ENCODE results near the gene NYAP2. TPM values are rescaled to one million over a fixed set of nuclear protein-coding genes. Genes with fewer than 3 reads are reported as not detected.
A peak's percentile ranks its signal among the peaks of the same experiment; 100 is the strongest.

Gene NYAP2
- total RNA-seq, 2 donors from 2014 or later = not detected

DNA sequence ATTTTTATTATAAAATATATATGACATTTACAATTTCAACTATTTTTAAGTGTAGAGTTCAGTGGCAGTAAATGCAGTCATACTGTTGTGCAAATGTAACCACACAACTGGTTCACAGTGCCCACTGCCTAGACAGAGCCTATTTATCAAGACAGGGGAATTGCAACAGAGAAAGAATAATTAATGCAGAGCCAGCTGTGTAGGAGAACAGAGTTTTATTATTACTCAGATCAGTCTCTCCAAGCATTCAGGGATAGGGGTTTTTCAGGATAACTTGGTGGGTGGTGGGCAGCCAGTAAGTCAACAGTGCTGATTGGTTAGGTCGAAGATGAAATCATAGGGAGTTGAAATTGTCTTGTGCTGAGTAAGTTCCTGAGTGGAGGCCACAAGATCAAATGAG is 200.3 kb downstream of the NYAP2 start:
- intact Hi-C loops (cut with DNase I) = no loop called here
- DNase-seq (no peak), ATAC-seq (no peak)

GRCh38 chr2:225600444-225600843 is 200.9 kb downstream of the NYAP2 start:
- DNase-seq = no peak
- no peak for ATAC-seq
- intact Hi-C loops (cut with DNase I) = no loop called here

DNA sequence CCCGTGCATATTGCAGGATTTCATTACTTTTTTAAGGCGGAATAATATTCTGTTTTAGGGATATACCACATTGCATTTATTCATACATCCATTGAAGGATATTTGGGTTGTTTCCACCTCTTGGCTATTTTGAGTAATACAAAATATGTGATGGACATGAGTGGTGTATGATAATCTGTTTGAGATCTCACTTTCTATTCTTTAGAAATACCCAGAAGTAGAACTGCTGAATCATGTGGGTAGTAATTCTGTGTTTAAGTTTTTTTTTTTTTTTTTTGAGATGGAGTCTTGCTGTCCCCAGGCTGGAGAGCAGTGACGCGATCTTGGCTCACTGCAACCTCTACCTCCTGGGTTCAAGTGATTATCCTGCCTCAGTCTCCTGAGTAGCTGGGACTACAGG is 201.4 kb downstream of the NYAP2 start:
- ATAC-seq (no peak), DNase-seq (no peak)
- intact Hi-C loops (cut with DNase I) = no loop called here

DNA sequence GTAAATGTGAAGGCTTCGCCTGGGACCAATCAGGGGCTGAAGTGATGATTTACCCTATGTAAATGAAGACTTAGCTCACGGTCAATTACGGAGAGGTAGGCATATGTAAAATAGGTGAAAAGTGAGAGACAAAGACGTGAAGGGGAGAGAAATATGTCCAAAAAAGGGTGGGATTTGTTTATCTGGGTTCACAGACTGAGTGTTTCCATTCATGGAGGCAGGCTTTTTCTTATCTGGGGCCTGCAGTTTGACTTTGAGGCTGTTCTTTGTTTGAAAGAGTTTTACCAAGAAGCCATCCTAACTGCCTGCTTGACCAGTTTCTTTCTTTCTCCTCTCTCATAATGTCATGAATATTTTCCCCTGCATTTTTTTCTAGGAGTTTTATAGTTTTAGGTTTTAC is 202.7 kb downstream of the NYAP2 start:
- ATAC-seq (no peak), DNase-seq (no peak)
- intact Hi-C loops (cut with DNase I) = no loop called here

DNA sequence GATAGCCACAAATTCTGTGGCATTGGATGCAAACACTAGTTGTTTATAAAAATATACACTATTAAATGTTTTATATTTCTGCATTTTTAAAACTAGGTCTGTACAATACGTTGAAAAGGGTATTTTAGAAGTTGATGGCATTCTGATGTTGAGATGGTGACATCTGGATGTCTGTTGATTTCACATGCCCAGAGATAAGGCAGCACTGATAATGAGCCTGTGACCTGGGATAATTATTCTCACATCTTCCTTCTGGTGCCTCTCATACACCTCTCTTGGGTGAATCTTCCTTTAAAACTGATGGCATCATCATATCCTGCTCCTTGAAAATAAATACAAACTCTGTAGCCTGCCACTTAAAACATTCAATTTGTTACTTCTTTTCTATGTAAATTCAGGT is 208.6 kb downstream of the NYAP2 start:
- intact Hi-C loops (cut with DNase I) = no loop called here
- DNase-seq (no peak), ATAC-seq (no peak)

- ATAC-seq (no peak), DNase-seq (no peak)
- intact Hi-C loops (cut with DNase I) = no loop called here
Measured at GRCh38 chr2:225612636-225613035, 213.1 kb downstream of the NYAP2 start.

DNA sequence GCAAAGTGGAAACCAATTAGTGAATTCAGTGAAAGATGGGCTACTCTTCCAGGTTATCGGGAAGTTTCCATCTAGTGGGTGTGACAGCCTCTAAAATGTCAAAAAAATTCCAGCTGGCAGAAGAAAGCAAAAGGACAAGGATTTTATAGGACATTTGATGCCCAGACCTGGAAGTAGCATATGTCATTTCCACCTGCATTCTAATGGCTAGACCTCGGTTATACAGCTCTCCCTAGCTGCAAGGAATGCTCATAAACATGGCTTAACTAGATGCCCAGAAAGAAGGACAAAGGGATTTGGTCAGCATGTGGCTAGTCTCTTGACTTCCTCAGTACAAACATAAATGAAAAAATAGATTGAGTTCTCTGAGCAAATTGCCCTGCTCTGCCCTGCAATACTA is 215.4 kb downstream of the NYAP2 start:
- DNase-seq = no peak
- ATAC-seq = no peak
- intact Hi-C loops (cut with DNase I) = no loop called here

DNA sequence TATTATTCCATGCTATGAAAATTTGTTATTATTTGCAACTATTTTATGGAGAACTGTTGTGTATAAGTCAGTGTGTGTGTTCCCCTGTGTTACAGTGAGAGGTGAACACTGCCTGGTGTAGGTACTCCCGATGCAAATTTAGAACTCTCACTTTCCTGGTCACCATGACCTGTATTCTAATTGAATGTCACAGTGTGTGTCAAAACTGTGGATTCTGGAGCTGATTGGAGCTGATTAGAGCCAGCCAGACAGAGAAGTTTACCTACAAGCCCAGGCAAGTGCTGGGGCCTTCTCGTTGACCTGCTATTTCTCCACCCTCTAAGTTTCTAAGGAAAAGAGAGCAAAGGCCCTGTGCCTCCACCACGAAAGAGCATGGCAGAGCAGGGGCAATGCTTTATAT is 216.0 kb downstream of the NYAP2 start:
- intact Hi-C loops (cut with DNase I) = no loop called here
- no peak for ATAC-seq

GRCh38 chr2:225616372-225616771 is 216.9 kb downstream of the NYAP2 start:
- DNase-seq (no peak), ATAC-seq (no peak)
- intact Hi-C loops (cut with DNase I) = no loop called here

More for the DNA sequence above, 216.0 kb downstream of the NYAP2 start:
- DNase-seq = no peak

DNA sequence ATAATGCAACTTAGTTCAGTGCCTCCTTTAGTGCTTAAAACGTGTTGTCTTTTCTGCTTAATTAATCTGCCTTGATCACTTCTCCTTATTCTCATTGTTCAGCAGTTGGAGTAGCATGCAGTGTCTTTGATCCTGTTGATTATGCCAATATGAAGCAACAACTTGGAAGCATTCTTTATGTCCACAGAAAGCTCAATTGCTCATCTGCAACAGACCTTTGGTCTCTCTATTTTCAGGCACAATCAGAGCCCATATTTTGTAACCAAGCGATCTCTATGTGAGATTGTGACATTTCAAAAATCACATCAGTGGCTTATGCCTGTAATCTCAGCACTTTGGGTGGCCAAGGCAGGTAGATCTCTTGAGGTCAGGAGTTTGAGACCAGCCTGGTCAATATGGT is 217.3 kb downstream of the NYAP2 start:
- DNase-seq (no peak), ATAC-seq (no peak)
- intact Hi-C loops (cut with DNase I) = no loop called here

- intact Hi-C loops (cut with DNase I) = no loop called here
- ATAC-seq (no peak), DNase-seq (no peak)
Measured at GRCh38 chr2:225620227-225620626, 220.7 kb downstream of the NYAP2 start.

- intact Hi-C loops (cut with DNase I) = no loop called here
- DNase-seq (no peak), ATAC-seq (no peak)
Measured at GRCh38 chr2:225630824-225631533, 231.5 kb downstream of the NYAP2 start.

GRCh38 chr2:225632351-225632750 is 232.8 kb downstream of the NYAP2 start:
- intact Hi-C loops (cut with DNase I) = no loop called here
- ATAC-seq = no peak

GRCh38 chr2:225636558-225636957 is 237.0 kb downstream of the NYAP2 start:
- intact Hi-C loops (cut with DNase I) = no loop called here
- DNase-seq (no peak), ATAC-seq (no peak)

More at GRCh38 chr2:225632351-225632750, 232.8 kb downstream of the NYAP2 start:
- DNase-seq = no peak

DNA sequence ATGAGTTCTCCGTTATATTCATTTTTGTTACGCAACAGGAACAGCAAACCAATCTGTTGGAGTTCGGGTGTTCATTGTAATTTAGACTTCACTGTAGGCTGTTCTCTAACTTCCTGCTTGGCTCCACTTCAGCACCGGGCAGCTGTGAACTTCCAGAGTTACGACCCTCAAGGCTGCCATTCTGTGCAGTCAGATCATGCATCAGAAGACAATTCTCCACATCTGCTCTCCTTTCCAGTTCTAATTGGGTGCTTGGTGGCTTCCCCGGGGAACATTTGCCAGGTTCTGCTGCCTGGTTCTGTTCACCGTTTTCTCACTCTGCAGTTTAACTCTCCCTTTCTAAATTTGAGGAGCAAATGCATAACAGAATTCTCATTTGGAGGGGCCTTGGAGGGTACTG is 237.7 kb downstream of the NYAP2 start:
- no peak for DNase-seq
- no peak for ATAC-seq
- intact Hi-C loops (cut with DNase I) = no loop called here

DNA sequence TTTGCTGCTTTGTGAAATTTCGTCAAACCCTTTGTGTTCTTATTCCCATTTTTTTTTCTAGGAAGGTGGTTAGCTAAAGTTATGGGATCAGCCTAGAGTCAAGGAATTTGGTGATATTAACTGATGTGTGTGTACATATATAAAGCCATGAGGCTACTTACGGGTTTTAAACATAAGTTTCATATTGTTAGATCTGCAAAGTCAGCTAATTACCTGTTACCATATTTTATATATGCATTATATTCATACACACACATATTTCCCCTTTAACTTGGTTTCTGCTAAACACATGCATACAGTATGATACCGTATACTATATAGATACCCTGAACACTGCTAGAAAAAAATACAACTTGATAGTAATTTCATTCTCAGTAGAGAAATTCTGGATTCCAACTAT is 241.0 kb downstream of the NYAP2 start:
- DNase-seq (no peak), ATAC-seq (no peak)
- intact Hi-C loops (cut with DNase I) = no loop called here

GRCh38 chr2:225649274-225649673 is 249.8 kb downstream of the NYAP2 start:
- intact Hi-C loops (cut with DNase I) = no loop called here
- DNase-seq = no peak
- no peak for ATAC-seq

DNA sequence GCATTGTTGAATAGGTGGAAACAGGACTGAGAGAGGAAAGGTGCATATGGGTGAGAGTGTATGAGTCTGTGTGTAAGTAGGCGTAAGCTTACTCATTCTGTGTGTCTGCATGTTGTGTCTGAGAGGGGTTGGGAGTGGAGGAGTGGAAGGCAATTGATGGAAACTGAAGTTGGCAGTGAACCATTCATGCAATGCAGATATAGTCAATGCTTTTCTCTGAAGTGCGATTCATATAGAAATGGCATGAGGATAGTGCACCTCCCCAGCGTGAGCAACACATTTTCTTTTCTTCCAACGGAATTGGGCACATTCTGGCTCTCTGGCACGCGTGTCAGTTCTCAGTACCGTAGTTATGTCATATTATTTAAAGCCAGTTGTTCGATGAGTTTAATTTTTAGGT is 250.5 kb downstream of the NYAP2 start:
- intact Hi-C loops (cut with DNase I) = loop anchor here in 1 of 2 donors (10.0 kb wide), 1 partner anchor 525 kb away; no protein-coding TSS in a partner anchor
- no peak for DNase-seq
- no peak for ATAC-seq

DNA sequence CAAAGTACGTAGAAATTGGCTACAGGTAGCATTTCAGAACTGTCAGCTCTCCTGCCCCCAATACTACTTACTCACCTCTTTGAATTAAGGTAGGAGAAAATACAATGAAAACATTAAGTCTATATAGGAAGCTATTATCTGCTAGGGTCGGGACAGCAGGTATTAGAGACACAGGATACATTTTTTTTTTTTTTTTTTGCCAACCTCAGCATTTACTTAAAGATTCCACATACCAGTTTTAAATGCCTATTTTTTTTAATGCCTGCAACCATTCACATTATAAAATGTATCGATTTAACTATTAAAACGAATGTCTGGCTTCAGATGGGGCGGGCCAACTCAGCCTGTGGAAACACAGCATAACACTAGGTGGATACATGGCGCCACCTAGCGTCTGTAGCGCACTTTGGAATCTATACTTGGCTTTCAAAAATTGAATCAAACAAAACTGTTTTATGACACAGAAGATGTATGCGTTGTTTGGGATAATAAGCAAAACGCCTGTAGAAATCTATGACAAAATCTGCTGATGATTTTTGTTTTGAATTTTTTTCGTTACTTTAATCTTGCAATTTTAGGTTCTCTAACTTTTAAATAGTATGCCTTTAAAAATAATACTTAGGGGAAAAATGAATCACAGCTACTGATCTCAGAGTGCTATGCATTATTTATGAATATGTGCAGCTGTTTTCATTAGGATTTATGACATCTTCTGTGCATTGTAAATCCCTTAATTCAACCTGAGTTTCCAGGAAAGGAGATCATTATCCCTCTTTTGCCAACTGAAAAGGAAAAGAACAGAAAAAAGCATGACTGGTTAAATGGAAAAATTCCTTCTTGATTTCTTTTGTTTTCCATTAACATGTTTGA is 261.0 kb downstream of the NYAP2 start:
- intact Hi-C loops (cut with DNase I) = loop anchor here in 1 of 2 donors (10.0 kb wide), 1 partner anchor 1306 kb away; no protein-coding TSS in a partner anchor
- ATAC-seq = peak; percentile 50 to 60
- peak; percentile 78 for DNase-seq

DNA sequence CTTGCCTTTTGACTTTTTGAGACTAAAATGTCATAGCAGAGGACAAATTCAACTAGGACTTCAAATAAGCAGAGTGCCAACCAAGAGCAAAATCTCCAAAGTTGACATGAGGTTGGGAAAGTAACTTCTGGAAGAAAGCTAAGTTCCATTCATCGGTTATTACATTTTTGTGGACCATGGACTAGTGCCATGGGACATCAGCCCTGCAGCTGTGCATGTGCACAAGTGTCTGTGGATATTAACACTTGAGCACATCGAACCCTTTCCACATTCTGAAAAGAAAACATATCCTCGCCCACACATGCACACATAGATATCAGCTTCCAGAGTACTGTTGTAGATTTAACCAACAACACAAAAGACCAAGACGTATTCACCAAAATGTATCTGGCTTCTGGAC is 262.6 kb downstream of the NYAP2 start:
- intact Hi-C loops (cut with DNase I) = loop anchor here in 1 of 2 donors (10.0 kb wide), 1 partner anchor 1307 kb away; no protein-coding TSS in a partner anchor
- no peak for ATAC-seq
- no peak for DNase-seq
